ENCODE measurements around the gene GCNT4.
"Not testable (repeated sequence)": the region's sequence is repeated elsewhere in the genome, so short reads cannot be mapped to it uniquely, and the experiment has no call there.

GCNT4 gene

GRCh38 chr5:75052192-75053053, at the start of gene GCNT4:
Gene GCNT4 (minus strand): TSS chr5:75052558. CDS start chr5:75030037, 22,521 bp downstream.
- DNase-seq (ENCODE audit: low spot score) = peak; percentile 74

GRCh38 chr5:75095956-75096355, 43.6 kb upstream of the GCNT4 start:
- DNase-seq (ENCODE audit: low spot score) = not testable (repeated sequence)

- peak; percentile 13 for DNase-seq (ENCODE audit: low spot score)
Measured at GRCh38 chr5:75091597-75091996, 39.2 kb upstream of the GCNT4 start.

- DNase-seq (ENCODE audit: low spot score) = no peak
Measured at GRCh38 chr5:75089662-75090061, 37.3 kb upstream of the GCNT4 start.

GRCh38 chr5:75089137-75089536, 36.8 kb upstream of the GCNT4 start:
- DNase-seq (ENCODE audit: low spot score) = peak; percentile 7

- DNase-seq (ENCODE audit: low spot score) = no peak
Measured at GRCh38 chr5:75088648-75089047, 36.3 kb upstream of the GCNT4 start.

GRCh38 chr5:75081510-75081909, 29.2 kb upstream of the GCNT4 start:
- DNase-seq (ENCODE audit: low spot score) = no peak

GRCh38 chr5:75079346-75079745, 27.0 kb upstream of the GCNT4 start:
- not testable (repeated sequence) for DNase-seq (ENCODE audit: low spot score)

- no peak for DNase-seq (ENCODE audit: low spot score)
Measured at GRCh38 chr5:75078027-75078426, 25.7 kb upstream of the GCNT4 start.

GRCh38 chr5:75072061-75072460, 19.7 kb upstream of the GCNT4 start:
- DNase-seq (ENCODE audit: low spot score) = no peak

GRCh38 chr5:75071100-75071499, 18.7 kb upstream of the GCNT4 start:
- no peak for DNase-seq (ENCODE audit: low spot score)

- DNase-seq (ENCODE audit: low spot score) = no peak
Measured at GRCh38 chr5:75067434-75067833, 15.1 kb upstream of the GCNT4 start.

GRCh38 chr5:75062925-75063531, 10.7 kb upstream of the GCNT4 start:
- no peak for DNase-seq (ENCODE audit: low spot score)

- DNase-seq (ENCODE audit: low spot score) = no peak
Measured at GRCh38 chr5:75059912-75060545, 7.7 kb upstream of the GCNT4 start.

- no peak for DNase-seq (ENCODE audit: low spot score)
Measured at GRCh38 chr5:75058986-75059535, 6.7 kb upstream of the GCNT4 start.

GRCh38 chr5:75057561-75057960, 5.2 kb upstream of the GCNT4 start:
- DNase-seq (ENCODE audit: low spot score) = no peak

- peak; percentile 37 for DNase-seq (ENCODE audit: low spot score)
Measured at GRCh38 chr5:75055727-75056144, 3.4 kb upstream of the GCNT4 start.

- DNase-seq (ENCODE audit: low spot score) = peak; percentile 53
Measured at GRCh38 chr5:75054134-75054930, 2.0 kb upstream of the GCNT4 start.

- DNase-seq (ENCODE audit: low spot score) = peak; percentile 82
Measured at GRCh38 chr5:75053304-75054133, 1.2 kb upstream of the GCNT4 start.

GRCh38 chr5:75053054-75053303, 621 bp upstream of the GCNT4 start:
- peak; percentile 63 for DNase-seq (ENCODE audit: low spot score)

GRCh38 chr5:75051217-75051751, 1.1 kb downstream of the GCNT4 start:
- no peak for DNase-seq (ENCODE audit: low spot score)

All from AG20443 (cell line).